GM12878 (cell line): ENCODE measurements around the gene POLR3G. TPM values are rescaled to one million over a fixed set of nuclear protein-coding genes. Genes with fewer than 3 reads are reported as not detected.
A peak's percentile ranks its signal among the peaks of the same experiment; 100 is the strongest.

Source experiments
- EED ChIP-seq: sonication (generic); IDR thresholded peaks from 2 replicates; pipeline ENCODE4 v1.6.1; 2016; ENCODE audit warnings: antibody characterized with exemption, low read depth
- IKZF1 ChIP-seq: fragments of 450-650 bp; conservative IDR thresholded peaks from 2 replicates; pipeline ENCODE4 v1.6.1; 2017; ENCODE audit warnings: antibody characterized with exemption, mild to moderate bottlenecking
- POLR2AphosphoS2 ChIP-seq: IDR thresholded peaks from 2 replicates; pipeline ENCODE4 v1.6.1; 2011; ENCODE audit warnings: low read depth, mild to moderate bottlenecking, low read length, improper control_type of control experiment, moderate library complexity
- RELB ChIP-seq: fragments of 450-650 bp; IDR thresholded peaks from 2 replicates; pipeline ENCODE4 v1.6.1; 2017; ENCODE audit warnings: low read depth, mild to moderate bottlenecking, moderate library complexity
- TAF1 ChIP-seq: IDR thresholded peaks from 2 replicates; pipeline ENCODE4 v1.6.1; 2011; ENCODE audit warnings: mild to moderate bottlenecking, low read depth, low read length, borderline replicate concordance
- ZBTB11 ChIP-seq: fragments of 450-650 bp; formaldehyde crosslinking; IDR thresholded peaks from 2 replicates; pipeline ENCODE4 v1.5.0; 2022; ENCODE audit warnings: mild to moderate bottlenecking, missing genetic modification characterization
- ZNF207 ChIP-seq: fragments of 450-650 bp; IDR thresholded peaks from 2 replicates; pipeline ENCODE4 v1.6.1; 2014; ENCODE audit warnings: antibody characterized with exemption, mild to moderate bottlenecking, borderline replicate concordance
- polyA plus RNA-seq, 11 experiments: library from polyadenylated mRNA; depleted of rRNA in 4 of 11; unstranded in 6 of 11; stranded (reverse) in 5 of 11; fragments of >200 nt; fragmentation: Nextera tagmentation in 4 of 11; fragmentation: Illumina TruSeq in 1 of 11; extraction: Ambion mirVana in 4 of 11; extraction: Trizol in 1 of 11; gene quantifications; 1 replicate in 1 of 11; 2 replicates in 10 of 11; pipeline versions ENCODE4 v1.2.1 to v1.2.3, GENCODE V29; 2011 to 2016; ENCODE audit warnings: inconsistent platforms in 2 of 11, missing spikeins in 2 of 11, low read depth in 1 of 11
- total RNA-seq, 4 experiments: library from RNA; depleted of rRNA in 3 of 4; stranded (reverse); fragments of >200 nt in 3 of 4; fragmentation: Illumina TruSeq in 1 of 4; extraction: Trizol in 1 of 4; gene quantifications; 2 replicates each; pipeline versions ENCODE4 v1.2.1 to v1.2.3, GENCODE V29; 2013 to 2021

The POLR3G gene
- total and polyA plus RNA-seq, 10 of the 15 experiments (the other 5 are each of a cell fraction or from before 2014, with no cell fraction given) = 15.2 to 50.9 (median 27.5) TPM

GRCh38 chr5:90474235-90475107 lies at the start of gene POLR3G, which contains the start of gene MBLAC2 (continued):
- no peak for TF ChIP-seq ZBTB11
- TF ChIP-seq RELB = peak; percentile 89
- TF ChIP-seq EED = peak; percentile 33; the same call in 1 of the 2 replicates
- peak; percentile 87 for TF ChIP-seq IKZF1
- TF ChIP-seq TAF1 = peak; percentile 53; the same call in 1 of the 2 replicates
- peak; percentile 60; the same call in 1 of the 2 replicates for TF ChIP-seq ZNF207
- TF ChIP-seq POLR2AphosphoS2 = peak; percentile 90; the same call in 1 of the 2 replicates
